Activated T-cell treated with anti-CD3 and anti-CD28 coated beads, Interleukin-2, amount 50 U/mL, for 72 hours (primary cell): Measurements from ENCODE around the gene PRMT3. TPM values are rescaled to one million over a fixed set of nuclear protein-coding genes. Genes with fewer than 3 reads are reported as not detected.
"Not testable (repeated sequence)": the region's sequence is repeated elsewhere in the genome, so short reads cannot be mapped to it uniquely, and the experiment has no call there.

Source experiments
- ATAC-seq, 2 donors: fragments of 150-1000 bp; cut with Tn5 transposase; replicated peaks in 1 of 2; 2 replicates each; pipeline ENCODE4 v1.10.0; 2021; ENCODE audit warnings: moderate library complexity in 2 of 2, mild to moderate bottlenecking in 1 of 2
- DNase-seq, 2 donors: peaks; one replicate each; pipeline ENCODE4 v3.0.0; 2021 to 2022; ENCODE audit warnings: mixed read lengths in 1 of 2
- H3K27ac Mint-ChIP-seq: one replicate; pipeline ENCODE4 v1.8.0; 2022; ENCODE audit warnings: mild to moderate bottlenecking, moderate library complexity, mixed read lengths
- H3K27me3 Mint-ChIP-seq: one replicate; pipeline ENCODE4 v1.8.0; 2022; ENCODE audit warnings: low read depth, mixed read lengths
- H3K36me3 Mint-ChIP-seq, 2 donors: one replicate each; pipeline ENCODE4 v1.8.0; 2022; ENCODE audit warnings: mixed read lengths in 2 of 2, mild to moderate bottlenecking in 1 of 2; ENCODE audit not compliant: insufficient read depth in 2 of 2
- H3K4me1 Mint-ChIP-seq: one replicate; pipeline ENCODE4 v1.8.0; 2022; ENCODE audit warnings: low read depth, mixed read lengths
- H3K4me3 Mint-ChIP-seq, 2 donors: one replicate each; pipeline ENCODE4 v1.8.0; 2022; ENCODE audit warnings: mild to moderate bottlenecking in 2 of 2, mixed read lengths in 2 of 2, moderate library complexity in 2 of 2
- H3K9me3 Mint-ChIP-seq, 2 donors: one replicate each; pipeline ENCODE4 v1.8.0; 2022; ENCODE audit warnings: mixed read lengths in 2 of 2
- total RNA-seq, 2 donors: library from RNA; stranded (reverse); gene quantifications; one replicate each; pipeline ENCODE4 v1.2.3, GENCODE V29; 2022

Gene PRMT3
- total RNA-seq, 2 donors from 2014 or later = 28.8 to 35.5 TPM

DNA sequence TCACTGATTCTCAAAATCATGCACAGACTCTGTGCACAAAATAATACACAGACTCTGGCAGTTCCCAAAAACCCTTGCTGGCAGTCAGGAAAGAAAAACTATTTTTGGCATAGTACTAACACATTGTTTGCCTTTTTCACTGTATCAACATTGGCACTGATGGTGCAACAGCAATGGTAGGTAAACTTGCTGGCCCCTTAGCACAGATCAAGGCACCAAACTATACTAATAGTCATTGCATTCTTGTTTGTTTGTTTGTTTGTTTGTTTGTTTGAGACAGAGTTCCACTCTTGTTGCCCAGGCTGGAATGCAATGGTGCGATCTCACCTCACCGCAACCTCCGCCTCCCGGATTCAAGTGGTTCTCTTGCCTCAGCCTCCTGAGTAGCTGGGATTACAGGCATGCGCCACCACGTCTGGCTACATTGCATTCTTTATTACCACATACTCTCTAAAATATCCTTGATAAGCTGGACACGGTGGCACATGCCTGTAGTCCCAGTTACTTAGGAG, 130.9 kb downstream of the PRMT3 start:
- Mint-ChIP-seq H3K4me3 (no peak overlapping the region), H3K36me3 (no peaks in the 10 kb centered on the region), H3K9me3 (no peaks in the 10 kb centered on the region)

DNA sequence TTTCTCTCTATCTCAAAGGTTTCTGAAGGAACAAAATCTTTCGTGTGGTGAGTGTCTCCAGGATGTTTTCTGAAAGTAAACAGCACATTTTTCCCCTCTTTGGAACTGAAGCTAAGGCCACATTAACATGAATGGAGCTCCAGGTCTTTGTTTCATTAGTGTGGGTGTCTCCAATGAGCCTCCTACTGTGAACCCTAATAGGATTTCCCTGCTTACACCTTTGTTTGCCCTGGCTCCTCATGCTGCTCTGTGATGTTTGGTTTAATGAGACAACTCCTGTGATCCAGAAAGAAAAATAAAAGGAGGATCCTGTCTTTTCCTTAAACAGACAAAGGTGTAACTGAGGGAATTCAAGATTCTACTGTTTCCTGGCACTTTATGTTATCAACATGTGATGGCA, 135.0 kb downstream of the PRMT3 start:
- DNase-seq (no peak), ATAC-seq (no peak)
- Mint-ChIP-seq H3K4me3 (no peak overlapping the region), H3K27ac (no peak overlapping the region), H3K4me1 (no peaks in the 10 kb centered on the region), H3K9me3 (no peaks in the 10 kb centered on the region), H3K27me3 (peaks cover 23% of the 10 kb centered on the region), H3K36me3 (no peaks in the 10 kb centered on the region)

More for the DNA sequence above, 130.9 kb downstream of the PRMT3 start:
- no peak for DNase-seq
- Mint-ChIP-seq H3K27ac (no peak overlapping the region), H3K27me3 (peaks cover 30% of the 10 kb centered on the region), H3K4me1 (no peaks in the 10 kb centered on the region)
- no peak for ATAC-seq

DNA sequence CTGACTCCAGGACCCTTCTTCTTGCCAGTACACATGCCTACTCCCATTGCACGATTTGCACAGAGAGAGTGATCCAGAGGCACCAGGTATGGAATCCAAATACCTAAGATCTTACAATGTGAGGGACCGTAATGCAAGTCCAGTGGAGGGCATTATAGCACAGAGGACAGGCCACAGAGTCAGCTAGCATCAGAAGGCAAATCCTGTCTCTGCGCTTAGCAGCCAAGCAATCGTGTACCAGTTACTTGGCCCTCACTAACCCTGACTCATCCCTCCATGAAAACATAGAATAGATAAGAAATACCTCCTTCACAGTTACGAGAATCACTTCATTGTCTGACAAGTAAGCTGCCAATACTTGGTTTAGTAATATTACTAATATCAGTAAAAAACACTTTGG, 142.2 kb downstream of the PRMT3 start:
- Mint-ChIP-seq H3K9me3 (no peaks in the 10 kb centered on the region), H3K4me1 (no peaks in the 10 kb centered on the region), H3K4me3 (no peak overlapping the region), H3K27ac (no peak overlapping the region), H3K36me3 (no peaks in the 10 kb centered on the region), H3K27me3 (peaks cover 16% of the 10 kb centered on the region)
- ATAC-seq (no peak), DNase-seq (no peak)

DNA sequence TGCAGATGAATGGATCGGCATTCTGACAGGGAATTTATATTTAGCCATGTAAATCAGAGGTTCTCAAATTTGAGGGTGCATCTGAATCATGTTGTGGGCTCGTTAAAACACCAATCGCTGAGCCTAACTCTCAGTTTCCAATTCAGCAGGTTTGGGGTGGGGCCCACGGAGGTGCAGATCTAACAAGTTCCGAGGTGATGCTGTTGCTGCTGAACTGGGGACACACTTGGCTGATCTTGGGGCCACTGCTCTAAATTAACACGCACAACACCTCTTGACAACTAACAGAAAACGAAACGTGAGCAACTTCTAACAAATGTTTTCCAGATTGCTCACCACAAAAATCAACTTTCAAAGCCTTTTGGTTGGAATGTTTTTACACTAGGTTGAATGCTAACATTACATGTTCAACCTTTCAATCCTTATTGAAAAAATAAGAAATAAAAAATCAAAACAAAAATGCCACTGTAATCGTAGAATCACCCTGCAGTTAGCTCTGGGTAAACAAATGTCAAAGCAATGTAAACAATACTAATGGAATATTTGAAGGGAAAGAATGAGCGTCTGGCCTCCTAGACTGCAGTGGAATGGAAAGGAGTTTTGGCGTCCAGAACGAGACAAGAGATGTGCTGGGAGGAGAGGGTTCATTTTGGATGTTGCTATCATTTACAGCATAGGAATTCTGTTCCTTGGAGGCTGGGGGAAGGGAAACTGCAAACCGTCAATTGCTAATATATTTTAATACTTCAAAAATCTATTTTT, 143.6 kb downstream of the PRMT3 start:
- no peak overlapping the region for H3K4me3 Mint-ChIP-seq
- no peak for DNase-seq
- ATAC-seq = no peak
- no peak overlapping the region for H3K27ac Mint-ChIP-seq
- no peaks in the 10 kb centered on the region for H3K36me3 Mint-ChIP-seq
- H3K27me3 Mint-ChIP-seq = peaks cover 23% of the 10 kb centered on the region
- H3K4me1 Mint-ChIP-seq = no peaks in the 10 kb centered on the region
- no peaks in the 10 kb centered on the region for H3K9me3 Mint-ChIP-seq

DNA sequence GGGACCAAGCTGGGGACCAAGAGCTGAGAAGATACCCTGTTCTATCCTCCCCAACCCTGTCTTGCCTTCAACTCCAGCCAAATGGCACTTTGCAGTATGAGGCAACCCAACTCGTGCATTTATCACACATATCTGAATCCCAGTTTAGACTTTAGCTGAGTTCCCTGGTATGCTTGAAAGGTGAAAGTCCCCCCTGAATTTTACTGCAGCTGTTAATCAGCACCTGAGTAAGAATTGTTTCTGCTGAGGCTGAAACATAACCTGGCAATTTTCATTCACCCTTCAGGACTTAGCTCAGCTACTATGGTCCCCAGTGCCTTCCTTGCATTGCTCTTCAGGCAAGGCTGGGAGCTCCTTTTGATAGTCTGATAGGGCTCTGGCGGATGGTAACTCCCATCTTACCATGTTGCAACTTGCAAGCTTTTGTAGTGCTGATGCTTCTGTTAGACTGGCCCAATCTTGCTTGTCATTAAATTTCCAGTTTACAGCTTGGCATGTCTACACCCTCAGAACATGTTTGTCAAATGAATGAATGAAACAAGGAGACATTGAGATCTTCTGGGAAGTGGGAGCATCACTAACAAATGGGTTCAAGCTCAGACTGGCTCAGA, 147.9 kb downstream of the PRMT3 start:
- Mint-ChIP-seq H3K36me3 (peaks cover 0 to 4% of the 10 kb centered on the region in 2 donors), H3K4me3 (no peak overlapping the region), H3K27me3 (peaks cover 33% of the 10 kb centered on the region), H3K27ac (no peak overlapping the region), H3K9me3 (peaks cover 5 to 11% of the 10 kb centered on the region in 2 donors), H3K4me1 (no peaks in the 10 kb centered on the region)
- no peak for ATAC-seq
- DNase-seq = no peak

DNA sequence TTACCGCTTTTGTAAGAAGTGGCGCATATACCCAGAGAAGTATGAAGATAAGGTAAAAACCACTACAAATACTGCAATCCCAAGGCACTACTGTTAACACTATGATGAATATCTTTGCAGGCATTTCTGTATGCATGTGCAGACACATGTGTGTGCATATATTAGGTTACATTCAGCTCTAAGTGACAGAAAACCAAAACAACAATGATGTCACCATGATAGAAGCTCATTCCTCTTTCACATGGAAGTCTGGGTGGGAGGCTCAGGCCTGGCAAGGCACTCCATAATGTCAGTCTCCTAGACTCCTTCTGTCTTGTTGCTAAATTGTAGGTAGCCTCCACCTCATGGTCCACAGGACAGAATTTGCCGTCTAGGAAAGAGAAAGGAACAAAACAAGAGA, 148.8 kb downstream of the PRMT3 start:
- Mint-ChIP-seq H3K4me1 (no peaks in the 10 kb centered on the region), H3K27ac (no peak overlapping the region), H3K4me3 (no peak overlapping the region), H3K9me3 (peaks cover 5 to 11% of the 10 kb centered on the region in 2 donors), H3K36me3 (peaks cover 0 to 4% of the 10 kb centered on the region in 2 donors), H3K27me3 (peaks cover 33% of the 10 kb centered on the region)
- ATAC-seq = no peak
- no peak for DNase-seq

DNA sequence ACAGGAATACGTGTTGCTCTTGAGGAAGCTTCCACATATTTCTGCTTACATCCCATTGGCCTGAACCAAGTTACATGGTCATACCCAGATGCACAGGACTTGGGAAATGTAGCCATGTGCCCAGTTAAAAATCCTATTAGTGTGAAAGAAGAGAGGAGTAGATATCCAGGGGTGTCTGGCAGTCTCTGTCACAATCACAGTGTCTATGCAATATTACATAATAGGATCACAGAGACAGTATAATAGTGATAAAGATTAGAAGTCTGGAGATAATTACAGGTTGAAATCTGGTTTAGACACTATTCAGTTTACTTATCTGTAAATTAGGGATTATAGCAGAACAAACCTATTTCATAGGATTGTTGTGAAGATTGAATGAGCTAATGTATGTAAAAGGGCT, 149.3 kb downstream of the PRMT3 start:
- H3K4me1 Mint-ChIP-seq = no peaks in the 10 kb centered on the region
- DNase-seq (no peak), ATAC-seq (no peak)
- peaks cover 0 to 4% of the 10 kb centered on the region in 2 donors for H3K36me3 Mint-ChIP-seq
- H3K4me3 Mint-ChIP-seq = no peak overlapping the region
- H3K9me3 Mint-ChIP-seq = peaks cover 5 to 11% of the 10 kb centered on the region in 2 donors
- no peak overlapping the region for H3K27ac Mint-ChIP-seq
- peaks cover 33% of the 10 kb centered on the region for H3K27me3 Mint-ChIP-seq

DNA sequence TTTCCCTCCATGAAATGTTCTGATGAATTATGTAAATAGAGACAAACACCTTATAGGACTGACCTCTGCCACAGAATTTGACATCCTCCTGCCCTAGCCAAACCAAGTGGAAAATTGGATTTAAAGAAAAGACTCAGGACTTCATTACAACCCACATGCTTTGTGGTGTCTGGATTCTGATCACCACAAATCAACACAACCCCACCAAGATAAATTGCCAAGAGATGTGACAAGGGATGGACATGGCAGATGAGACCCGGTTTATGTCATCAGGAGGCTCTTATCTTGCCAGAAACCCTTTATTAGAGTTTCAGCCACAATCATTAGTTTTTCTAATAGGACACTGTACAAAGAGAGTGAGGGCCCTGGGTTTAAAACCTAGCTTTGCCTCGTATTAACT, 154.0 kb downstream of the PRMT3 start:
- peaks cover 6% of the 10 kb centered on the region for H3K27me3 Mint-ChIP-seq
- peaks cover 0 to 4% of the 10 kb centered on the region in 2 donors for H3K36me3 Mint-ChIP-seq
- ATAC-seq = no peak
- H3K4me3 Mint-ChIP-seq = no peak overlapping the region
- no peaks in the 10 kb centered on the region for H3K4me1 Mint-ChIP-seq
- no peak overlapping the region for H3K27ac Mint-ChIP-seq
- no peak for DNase-seq
- peaks cover 5 to 11% of the 10 kb centered on the region in 2 donors for H3K9me3 Mint-ChIP-seq

DNA sequence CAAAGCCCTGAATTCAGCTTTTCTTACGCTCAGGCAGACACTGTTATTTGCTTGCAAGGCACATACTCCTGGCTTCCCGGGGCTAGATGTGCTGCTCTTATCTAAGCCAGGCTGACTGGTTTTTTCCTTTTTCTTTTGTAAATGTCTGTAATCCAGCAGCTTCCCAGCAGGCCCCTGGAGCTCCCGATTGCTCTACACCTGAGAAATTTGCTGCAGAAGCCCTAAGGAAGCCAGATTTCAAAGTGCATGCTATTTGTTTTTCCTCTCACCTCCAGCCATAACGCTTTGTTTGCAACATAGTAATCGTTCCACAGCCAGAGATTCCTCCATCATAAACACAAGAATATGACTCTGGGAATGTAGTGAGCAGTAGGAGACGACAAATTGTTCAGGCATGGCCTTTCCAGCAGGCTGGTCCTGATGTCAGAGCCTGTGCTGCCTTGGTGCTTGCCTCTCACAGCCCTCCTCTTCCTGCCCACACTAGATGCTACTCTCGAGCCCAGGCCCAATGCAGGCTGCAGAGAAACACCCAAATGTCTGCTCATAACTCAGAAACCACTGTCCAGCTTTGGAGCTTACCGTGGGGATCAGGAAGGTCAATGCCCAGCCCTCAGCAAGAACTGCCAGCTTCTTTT, 157.2 kb downstream of the PRMT3 start:
- Mint-ChIP-seq H3K27me3 (no peaks in the 10 kb centered on the region), H3K4me1 (no peaks in the 10 kb centered on the region), H3K4me3 (no peak overlapping the region), H3K36me3 (no peaks in the 10 kb centered on the region), H3K27ac (no peak overlapping the region), H3K9me3 (peaks cover 0 to 3% of the 10 kb centered on the region in 2 donors)
- DNase-seq (no peak), ATAC-seq (no peak)

DNA sequence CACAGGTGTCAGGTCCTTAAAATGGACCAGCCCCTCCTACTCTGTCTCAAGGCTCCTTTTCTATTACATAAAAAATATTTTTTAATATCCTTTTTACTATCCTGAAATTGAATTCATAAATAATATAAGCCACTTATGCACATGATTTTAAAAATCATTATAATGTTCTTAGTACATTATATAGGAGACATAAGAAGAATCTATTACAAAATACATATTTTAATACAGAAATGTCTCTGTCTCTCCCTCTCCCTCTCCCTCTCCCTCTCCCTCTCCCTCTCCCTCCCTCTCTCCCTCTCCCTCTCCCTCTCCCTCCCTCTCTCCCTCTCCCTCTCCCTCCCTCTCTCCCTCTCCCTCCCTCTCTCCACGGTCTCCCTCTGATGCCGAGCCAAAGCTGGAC, 159.9 kb downstream of the PRMT3 start:
- no peaks in the 10 kb centered on the region for H3K36me3 Mint-ChIP-seq
- H3K4me1 Mint-ChIP-seq = no peaks in the 10 kb centered on the region
- no peak overlapping the region for H3K4me3 Mint-ChIP-seq
- DNase-seq (no peak), ATAC-seq (no peak)
- H3K27me3 Mint-ChIP-seq = no peaks in the 10 kb centered on the region
- H3K27ac Mint-ChIP-seq = no peak overlapping the region
- H3K9me3 Mint-ChIP-seq = no peaks in the 10 kb centered on the region

DNA sequence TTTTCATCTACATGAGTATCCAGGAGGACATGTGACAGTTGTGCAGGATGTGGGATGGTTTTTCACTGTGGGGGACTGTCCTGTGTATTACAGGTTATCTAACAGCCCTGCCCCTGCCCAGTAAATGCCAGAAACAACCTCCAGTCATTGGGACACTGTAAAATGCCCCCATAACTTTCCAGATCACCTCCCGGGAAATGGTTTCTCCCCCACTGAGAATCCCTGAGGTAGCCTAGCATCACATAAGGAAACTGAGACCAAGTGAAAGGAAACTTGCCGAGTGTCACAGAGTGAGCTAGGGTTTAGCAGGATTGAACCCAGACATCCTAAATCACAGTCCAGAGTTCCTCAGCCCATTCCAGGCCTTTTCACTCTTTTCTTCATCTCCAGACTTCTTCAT, 163.6 kb downstream of the PRMT3 start:
- Mint-ChIP-seq H3K36me3 (peaks cover under 1 to 3% of the 10 kb centered on the region in 2 donors), H3K27ac (no peak overlapping the region), H3K4me3 (no peak overlapping the region), H3K4me1 (no peaks in the 10 kb centered on the region), H3K9me3 (peaks cover under 1% of the 10 kb centered on the region in 2 donors), H3K27me3 (peaks cover 1% of the 10 kb centered on the region)
- no peak for ATAC-seq
- no peak for DNase-seq

DNA sequence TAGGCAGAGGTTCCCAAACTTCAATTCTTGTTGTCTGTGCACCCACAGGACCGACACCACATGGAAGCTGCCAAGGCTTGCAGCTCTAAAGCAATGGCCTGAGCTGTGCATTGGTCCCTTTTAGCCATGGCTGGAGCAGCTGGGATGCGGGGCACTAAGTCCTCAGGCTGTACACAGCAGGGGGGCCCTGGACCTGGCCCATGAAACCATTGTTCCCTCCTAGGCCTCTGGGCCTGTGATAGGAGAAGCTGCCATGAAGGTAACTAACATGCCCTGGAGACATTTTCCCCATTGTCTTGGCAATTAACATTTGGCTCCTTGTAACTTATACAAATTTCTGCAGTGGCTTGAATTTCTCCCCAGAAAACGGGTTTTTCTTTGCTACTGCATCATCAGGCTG, 168.3 kb downstream of the PRMT3 start:
- Mint-ChIP-seq H3K27ac (no peak overlapping the region), H3K27me3 (peaks cover 23% of the 10 kb centered on the region), H3K9me3 (peaks cover 6 to 8% of the 10 kb centered on the region in 2 donors), H3K4me3 (no peak overlapping the region), H3K36me3 (peaks cover 3 to 4% of the 10 kb centered on the region in 2 donors), H3K4me1 (no peaks in the 10 kb centered on the region)
- ATAC-seq (no peak), DNase-seq (no peak)

DNA sequence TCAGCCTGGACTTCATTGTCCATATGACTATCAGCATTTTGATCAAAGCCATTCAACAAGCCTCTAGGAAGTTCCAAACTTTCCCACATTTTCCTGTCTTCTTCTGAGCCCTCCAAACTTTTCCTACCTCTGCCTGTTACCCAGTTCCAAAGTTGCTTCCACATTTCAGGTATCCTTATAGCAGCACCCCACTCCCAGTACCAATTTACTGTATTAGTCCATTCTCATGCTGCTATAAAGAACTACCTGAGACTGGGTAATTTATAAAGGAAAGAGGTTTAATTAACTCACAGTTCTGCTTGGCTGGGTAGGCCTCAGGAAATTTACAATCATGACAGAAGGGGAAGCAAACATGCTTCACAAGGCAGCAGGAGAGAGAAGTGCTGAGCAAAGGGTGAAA, 168.9 kb downstream of the PRMT3 start:
- not testable (repeated sequence) for H3K4me1 Mint-ChIP-seq, H3K9me3 Mint-ChIP-seq, DNase-seq, H3K4me3 Mint-ChIP-seq, ATAC-seq, H3K27ac Mint-ChIP-seq, H3K36me3 Mint-ChIP-seq
- peaks cover 27% of the 10 kb centered on the region for H3K27me3 Mint-ChIP-seq
